Mammary epithelial cell (primary cell): ENCODE measurements around the gene CFAP251.

Experiments used
- CTCF ChIP-seq, 2 donors: IDR thresholded peaks in 1 of 2; conservative IDR thresholded peaks in 1 of 2; 2 replicates each; pipeline ENCODE4 v1.5.1; 2011 to 2012; ENCODE audit warnings: inconsistent platforms in 2 of 2, low read length in 2 of 2, mild to moderate bottlenecking in 2 of 2, control low read depth in 1 of 2, low read depth in 1 of 2; ENCODE audit not compliant: insufficient read depth in 1 of 2; ENCODE audit errors: extremely low read depth in 1 of 2
- EZH2 ChIP-seq: IDR thresholded peaks from 2 replicates; pipeline ENCODE4 v1.6.1; 2012; ENCODE audit warnings: low read length, inconsistent platforms, borderline replicate concordance

DNA sequence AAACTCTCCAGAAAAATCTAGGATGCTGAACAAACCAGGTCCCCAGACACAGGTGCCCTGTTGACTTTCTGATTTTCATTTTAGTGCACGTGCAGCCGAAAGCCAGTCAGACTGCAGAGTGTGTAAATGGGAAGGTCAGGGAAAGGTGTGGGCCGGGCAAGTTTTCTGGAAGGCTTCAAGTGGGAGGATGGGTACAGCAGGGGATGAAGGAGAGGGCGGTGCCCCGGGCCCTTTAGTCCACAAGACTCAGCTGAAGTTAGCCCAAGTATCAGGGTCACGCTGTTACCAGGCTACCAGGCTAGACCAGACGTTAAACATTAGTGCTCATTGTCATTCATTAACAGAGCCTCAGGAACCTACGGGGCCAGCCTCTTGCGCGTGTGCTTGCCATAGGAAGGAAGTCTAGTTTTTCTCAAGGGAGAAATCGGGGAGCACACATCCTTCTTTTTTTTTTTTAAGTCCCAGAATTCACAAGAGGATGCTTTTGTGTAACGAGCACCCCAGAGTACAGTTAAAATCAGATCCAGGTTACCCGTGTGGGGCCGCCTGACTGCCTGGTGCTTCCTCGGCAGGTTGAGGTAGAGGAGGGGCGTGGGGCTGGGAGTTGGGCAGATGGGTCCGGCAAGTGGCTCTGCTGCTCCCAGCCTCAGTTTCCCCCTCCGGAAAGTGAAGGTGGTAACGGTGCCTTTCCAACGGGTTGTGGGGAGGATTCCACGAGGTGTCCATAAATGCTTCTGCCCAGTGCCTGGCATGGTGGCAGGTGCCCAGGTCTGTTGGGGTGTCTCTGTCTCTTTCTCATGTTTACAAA lies 122.4 kb downstream of the CFAP251 start:
- TF ChIP-seq EZH2 (no peak), CTCF (conservative IDR thresholded peaks at IDR 0.05 in 1 of 2, IDR thresholded peaks at IDR 0.05 in 1 of 2; ENCODE audit: extremely low read depth in 1 of 2, insufficient read depth in 1 of 2, low read depth in 1 of 2, low read length in 2 of 2) (no peak)
